WI38 (cell line): ENCODE measurements around the gene UTP4.

Experiments used
- H3K4me3 ChIP-seq: 2 replicates; pipeline ENCODE4 v1.5.1; 2011; ENCODE audit warnings: low read depth, mild to moderate bottlenecking, control low read depth, low read length
- TF ChIP-seq, protein P1 (sequence below): IDR thresholded peaks from 2 replicates; pipeline ENCODE4 v1.5.1; 2012; ENCODE audit warnings: low read depth, mild to moderate bottlenecking, control low read depth, low read length

UTP4 gene

DNA sequence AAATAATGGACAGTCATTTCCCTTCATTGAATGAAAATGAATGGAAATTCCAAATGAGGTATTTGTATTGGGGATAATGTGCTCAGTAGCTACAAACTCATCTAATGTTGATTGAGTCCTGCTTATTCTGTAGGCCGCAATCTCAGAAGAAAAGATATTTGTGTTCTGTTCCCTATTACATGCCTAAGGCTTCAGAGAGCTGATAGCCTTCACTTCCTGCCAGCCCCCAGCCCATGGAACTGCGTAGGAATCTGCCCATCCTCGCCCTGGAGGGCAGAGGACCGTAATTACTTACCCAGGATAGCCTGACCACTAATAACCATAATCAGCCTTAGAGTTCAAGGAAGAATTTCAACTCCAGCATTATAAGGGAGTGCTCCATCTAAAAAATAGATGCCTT lies 36.6 kb downstream of the UTP4 start:
- H3K4me3 ChIP-seq, result no peak overlapping the region
- TF ChIP-seq, protein P1, sequence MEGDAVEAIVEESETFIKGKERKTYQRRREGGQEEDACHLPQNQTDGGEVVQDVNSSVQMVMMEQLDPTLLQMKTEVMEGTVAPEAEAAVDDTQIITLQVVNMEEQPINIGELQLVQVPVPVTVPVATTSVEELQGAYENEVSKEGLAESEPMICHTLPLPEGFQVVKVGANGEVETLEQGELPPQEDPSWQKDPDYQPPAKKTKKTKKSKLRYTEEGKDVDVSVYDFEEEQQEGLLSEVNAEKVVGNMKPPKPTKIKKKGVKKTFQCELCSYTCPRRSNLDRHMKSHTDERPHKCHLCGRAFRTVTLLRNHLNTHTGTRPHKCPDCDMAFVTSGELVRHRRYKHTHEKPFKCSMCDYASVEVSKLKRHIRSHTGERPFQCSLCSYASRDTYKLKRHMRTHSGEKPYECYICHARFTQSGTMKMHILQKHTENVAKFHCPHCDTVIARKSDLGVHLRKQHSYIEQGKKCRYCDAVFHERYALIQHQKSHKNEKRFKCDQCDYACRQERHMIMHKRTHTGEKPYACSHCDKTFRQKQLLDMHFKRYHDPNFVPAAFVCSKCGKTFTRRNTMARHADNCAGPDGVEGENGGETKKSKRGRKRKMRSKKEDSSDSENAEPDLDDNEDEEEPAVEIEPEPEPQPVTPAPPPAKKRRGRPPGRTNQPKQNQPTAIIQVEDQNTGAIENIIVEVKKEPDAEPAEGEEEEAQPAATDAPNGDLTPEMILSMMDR, result no peak

DNA sequence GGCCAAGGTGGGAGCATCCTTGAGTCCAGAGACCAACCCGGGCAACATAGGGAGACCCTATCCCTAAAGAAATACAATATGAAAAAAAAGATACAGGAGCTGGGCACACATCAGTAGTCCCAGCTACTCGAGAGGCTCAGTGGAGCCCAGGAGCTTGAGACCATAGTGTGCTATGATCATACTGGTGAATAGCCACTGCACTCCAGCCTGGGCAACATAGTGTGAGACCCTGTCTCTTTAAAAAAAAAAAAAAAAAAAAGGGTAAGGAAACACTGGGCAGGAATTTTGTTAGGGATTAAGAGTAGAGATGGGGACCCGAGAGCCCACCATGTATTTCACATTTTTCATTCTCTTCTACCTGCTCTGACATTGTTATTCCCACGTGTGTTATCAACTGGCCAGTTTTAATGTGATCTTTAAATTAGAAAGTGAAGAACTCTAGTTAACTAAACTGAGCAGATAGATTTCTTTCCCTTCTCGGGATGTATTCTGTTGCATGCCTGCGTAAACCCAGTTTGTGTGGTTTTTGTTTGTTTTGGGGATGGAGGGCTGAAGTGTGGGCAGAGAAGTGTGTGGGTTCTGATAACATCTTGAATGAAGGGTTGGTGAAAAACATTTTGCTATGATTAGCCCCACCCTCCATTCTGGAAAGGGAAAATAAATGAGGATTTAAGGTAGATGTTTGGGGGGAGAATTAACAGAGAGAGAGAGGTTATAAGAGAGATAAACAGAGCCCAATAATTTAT lies 37.3 kb downstream of the UTP4 start:
- no peak overlapping the region for H3K4me3 ChIP-seq
- TF ChIP-seq, protein P1, result no peak

DNA sequence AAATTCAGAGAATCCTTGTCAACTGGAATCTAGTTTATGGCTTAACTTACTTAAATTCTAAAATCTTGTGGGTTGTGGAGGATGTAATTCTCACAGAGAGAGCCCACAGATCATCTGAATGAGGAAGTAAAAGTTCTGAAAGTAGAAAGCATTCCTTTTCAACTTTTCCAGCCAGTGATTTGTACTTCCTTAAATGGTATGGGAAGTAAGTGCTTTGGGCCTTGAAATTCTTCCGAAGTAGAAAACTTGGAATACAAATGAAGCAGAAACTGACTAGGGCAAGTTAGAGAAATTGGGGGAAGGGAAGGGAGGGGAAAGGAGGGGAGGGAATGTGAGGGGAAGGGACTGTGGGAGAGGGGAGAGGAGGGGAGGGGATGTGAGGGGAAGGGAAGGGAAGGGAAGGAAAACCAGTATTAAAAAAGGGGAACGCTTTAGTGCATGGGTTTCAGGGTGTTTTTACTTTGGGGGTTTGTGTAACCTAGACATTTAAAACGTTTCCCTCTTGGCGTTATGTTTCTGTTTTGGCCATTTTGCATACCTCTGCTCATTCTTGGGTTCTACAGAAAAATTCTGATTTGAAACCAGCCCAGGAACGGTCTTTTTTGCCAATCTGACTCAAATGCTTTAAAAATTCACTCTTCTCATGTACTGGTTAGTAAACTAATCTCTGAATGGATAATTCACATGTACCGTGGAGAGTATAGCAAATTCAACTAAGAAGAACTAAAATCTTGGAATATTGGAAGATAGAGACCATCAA lies 39.1 kb downstream of the UTP4 start:
- H3K4me3 ChIP-seq, result no peak overlapping the region
- TF ChIP-seq, protein P1, result no peak

DNA sequence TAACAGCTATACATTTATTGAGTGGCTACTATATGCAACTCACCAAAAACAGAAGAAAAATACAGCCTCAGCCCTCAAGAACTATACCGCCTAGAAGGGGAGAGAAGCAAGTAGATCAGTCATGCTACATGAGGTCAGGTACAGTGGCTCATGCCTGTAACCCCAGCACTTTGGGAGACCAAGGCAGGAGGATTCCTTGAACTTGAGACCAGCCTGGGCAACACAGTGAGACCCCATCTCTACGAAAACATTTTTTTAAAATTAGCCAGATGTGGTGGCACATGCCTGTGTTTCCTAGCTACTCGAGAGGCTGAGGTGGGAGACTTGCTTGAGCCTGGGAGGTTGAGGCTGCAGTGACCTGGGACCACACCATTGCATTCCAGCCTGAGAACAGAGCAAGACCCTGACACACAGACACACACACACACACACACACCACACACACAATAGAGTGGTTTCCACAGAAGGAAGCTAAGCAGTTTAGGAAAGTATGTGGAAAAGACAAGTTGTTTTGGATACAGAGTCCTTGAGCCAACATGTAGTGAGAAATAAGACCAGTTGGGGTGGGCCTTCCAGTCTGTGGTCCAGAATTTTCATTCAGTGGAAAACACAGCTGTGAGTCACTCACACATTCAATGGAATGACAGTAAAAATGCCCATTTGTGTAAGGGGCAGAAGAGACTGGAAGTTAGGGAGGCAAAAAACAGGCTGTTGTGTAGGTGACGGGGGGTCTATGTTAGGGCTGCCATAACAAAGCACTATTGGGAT lies 43.8 kb downstream of the UTP4 start:
- TF ChIP-seq, protein P1, result no peak
- H3K4me3 ChIP-seq, result no peak overlapping the region

DNA sequence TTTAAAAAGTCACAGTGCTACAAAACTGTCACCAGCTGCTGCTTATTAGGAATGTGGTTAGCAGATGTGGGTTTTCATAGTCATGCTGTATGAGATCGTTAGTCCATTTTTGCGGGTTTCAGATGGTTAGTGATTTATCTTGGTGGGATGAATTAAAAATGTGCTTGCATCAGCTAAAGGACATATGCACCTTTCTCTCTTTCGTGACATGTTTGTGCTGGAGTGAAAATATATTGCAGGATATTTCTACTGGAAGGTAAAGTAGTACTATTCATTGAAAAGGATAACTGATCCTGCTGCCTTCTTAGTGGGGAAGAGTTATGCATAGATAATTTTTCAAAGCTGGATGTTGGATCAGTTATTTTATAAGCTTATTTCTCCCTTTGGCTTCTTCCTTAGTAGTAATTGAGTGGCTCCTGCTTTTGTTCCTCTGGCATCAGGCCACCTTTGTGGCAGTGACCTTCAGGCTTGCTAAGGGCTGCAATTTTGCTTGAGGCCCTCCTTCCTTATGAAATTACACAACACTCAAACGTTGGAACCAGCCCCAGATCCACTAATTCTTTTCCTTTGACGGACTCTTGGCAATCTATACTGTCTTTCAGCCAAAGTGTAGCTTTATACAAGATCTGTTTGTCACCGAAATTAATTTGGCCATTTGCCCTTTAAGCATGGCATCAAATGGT lies 47.0 kb downstream of the UTP4 start:
- TF ChIP-seq, protein P1, result no peak
- no peak overlapping the region for H3K4me3 ChIP-seq

DNA sequence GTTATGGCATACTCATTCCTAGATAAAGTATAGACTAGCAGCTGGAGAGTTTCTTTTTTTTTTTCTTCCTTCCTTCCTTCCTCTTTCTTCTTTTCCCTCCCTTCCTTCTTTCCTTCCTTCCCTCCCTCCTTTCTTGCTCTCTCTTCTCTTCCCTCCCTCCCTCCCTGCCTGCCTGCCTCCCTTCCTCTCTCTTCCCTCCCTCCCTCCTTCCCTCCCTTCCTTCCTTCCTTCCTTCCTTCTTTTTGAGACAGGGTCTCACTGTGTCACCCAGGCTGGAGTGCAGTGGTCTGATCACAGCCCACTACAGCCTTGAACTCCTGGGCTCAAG lies 47.5 kb downstream of the UTP4 start:
- H3K4me3 ChIP-seq, result no peak overlapping the region
- TF ChIP-seq, protein P1, result no peak
